ENCODE measurements around the gene DYNLL2. TPM values are rescaled to one million over a fixed set of nuclear protein-coding genes. Genes with fewer than 3 reads are reported as not detected.

The DYNLL2 gene
- polyA plus RNA-seq, 1 donor (not counting 4 experiments of a cell fraction or from before 2014, with no cell fraction given) = 21.5 TPM

DNA sequence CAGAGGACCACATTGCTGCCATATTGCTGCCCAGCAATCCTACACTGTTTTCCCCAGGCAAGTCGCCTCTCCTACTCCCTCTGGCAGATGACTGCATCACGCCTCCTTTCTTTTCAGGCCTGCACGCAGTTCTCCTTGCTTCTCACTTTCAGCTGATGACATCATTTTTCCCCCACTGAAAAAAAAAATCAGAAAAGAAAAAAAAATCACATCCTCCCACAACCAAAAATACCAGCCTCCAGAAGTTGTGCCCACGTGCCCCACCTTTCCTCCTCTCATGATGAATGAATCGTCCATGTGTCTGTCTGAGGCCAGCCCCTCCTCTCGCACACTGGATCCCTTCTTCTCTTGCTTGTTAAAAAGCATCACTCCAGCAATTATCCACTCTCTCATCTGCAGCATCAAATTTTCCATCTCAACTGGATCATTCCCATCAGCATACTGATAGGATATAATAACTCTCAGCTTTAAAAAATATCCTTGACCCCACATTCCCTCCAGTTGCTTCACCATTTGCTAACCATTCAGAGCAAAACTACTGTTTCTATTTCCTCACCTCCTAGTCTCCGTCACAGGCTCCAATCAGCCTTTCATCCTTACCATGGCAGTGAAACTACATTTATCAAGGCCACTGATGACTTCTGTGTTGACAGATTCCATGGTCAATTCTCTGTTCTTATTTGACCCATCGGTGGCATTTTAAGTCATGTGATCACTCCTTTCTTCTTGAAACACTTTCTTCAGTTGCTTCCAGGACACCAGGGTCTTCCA, 30.1 kb upstream of the DYNLL2 start:
- Histone ChIP-seq H3K9me1 (ENCODE audit: control insufficient read depth, extremely low read depth, insufficient read depth, low read length) (no peaks in the 10 kb centered on the region), H4K20me1 (ENCODE audit: control insufficient read depth, extremely low read depth, insufficient read depth, low read length) (no peaks in the 10 kb centered on the region), H3K9ac (ENCODE audit: control insufficient read depth, extremely low read depth, insufficient read depth, low read length) (no peak overlapping the region), H3K9me3 (ENCODE audit: control insufficient read depth, low read depth, low read length) (no peaks in the 10 kb centered on the region), H3K27me3 (ENCODE audit: control insufficient read depth, extremely low read depth, insufficient read depth, low read length) (peaks cover 4% of the 10 kb centered on the region), H3K27ac (ENCODE audit: control insufficient read depth, insufficient read depth, low read length) (no peak overlapping the region), H3K4me3 (ENCODE audit: control insufficient read depth in 2 of 3, extremely low read depth in 1 of 3, insufficient read depth in 2 of 3, low read depth in 1 of 3, low read length in 3 of 3) (no peak overlapping the region), H3K4me1 (ENCODE audit: control insufficient read depth, extremely low read depth, insufficient read depth, low read length) (no peaks in the 10 kb centered on the region), H3K36me3 (ENCODE audit: control insufficient read depth in 2 of 2, extremely low read depth in 1 of 2, insufficient read depth in 2 of 2, low read length in 2 of 2) (no peaks in the 10 kb centered on the region), H2AFZ (ENCODE audit: control insufficient read depth, low read length) (no peak overlapping the region), H3K79me2 (ENCODE audit: control insufficient read depth, insufficient read depth, low read length) (no peaks in the 10 kb centered on the region), H3K4me2 (ENCODE audit: control insufficient read depth, extremely low read depth, insufficient read depth, low read depth, low read length) (no peak overlapping the region)
- FAIRE-seq (no peak), DNase-seq (ENCODE audit: low read depth, low spot score) (no peak)
- dilution Hi-C loops (cut with MboI; ENCODE audit: extremely low pct_ligation_motif_present, low sequenced_read_pairs) = no loop called here
- no peak for TF ChIP-seq EZH2 (IDR thresholded peaks at IDR 0.05; ENCODE audit: low read length)
- no peak for TF ChIP-seq CTCF (optimal IDR thresholded peaks at IDR 0.05 in 1 of 3, IDR thresholded peaks at IDR 0.05 in 1 of 3, conservative IDR thresholded peaks at IDR 0.05 in 1 of 3; ENCODE audit: extremely low read depth in 1 of 3, insufficient read depth in 2 of 3, low read length in 3 of 3)

DNA sequence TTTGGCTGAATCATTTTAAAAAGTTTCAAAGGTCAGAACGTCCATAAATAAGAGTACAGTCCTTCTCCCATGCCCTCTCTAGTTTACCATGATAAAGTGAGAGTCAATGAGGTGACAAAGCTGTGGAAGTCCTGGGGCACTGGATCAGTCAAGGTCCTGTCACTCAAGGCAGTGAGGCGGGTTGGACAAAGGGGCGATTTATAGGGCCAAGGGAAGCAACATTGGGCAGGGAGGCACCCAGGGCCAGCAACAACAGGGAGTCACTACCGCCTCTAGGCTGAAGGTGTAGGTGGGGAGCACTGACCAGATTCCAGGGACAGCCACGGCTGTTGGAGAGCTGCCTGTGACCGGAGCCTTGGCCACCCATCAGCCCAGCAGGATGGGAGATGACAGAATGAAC, 28.6 kb upstream of the DYNLL2 start:
- H3K27ac ChIP-seq (ENCODE audit: control insufficient read depth, insufficient read depth, low read length) = no peak overlapping the region
- H3K4me1 ChIP-seq (ENCODE audit: control insufficient read depth, extremely low read depth, insufficient read depth, low read length) = no peaks in the 10 kb centered on the region
- TF ChIP-seq EZH2 (IDR thresholded peaks at IDR 0.05; ENCODE audit: low read length) (no peak), CTCF (optimal IDR thresholded peaks at IDR 0.05 in 1 of 3, IDR thresholded peaks at IDR 0.05 in 1 of 3, conservative IDR thresholded peaks at IDR 0.05 in 1 of 3; ENCODE audit: extremely low read depth in 1 of 3, insufficient read depth in 2 of 3, low read length in 3 of 3) (no peak)
- no peak overlapping the region for H3K4me3 ChIP-seq (ENCODE audit: control insufficient read depth in 2 of 3, extremely low read depth in 1 of 3, insufficient read depth in 2 of 3, low read depth in 1 of 3, low read length in 3 of 3)
- peaks cover 6% of the 10 kb centered on the region for H3K27me3 ChIP-seq (ENCODE audit: control insufficient read depth, extremely low read depth, insufficient read depth, low read length)
- dilution Hi-C loops (cut with MboI; ENCODE audit: extremely low pct_ligation_motif_present, low sequenced_read_pairs) = no loop called here
- H4K20me1 ChIP-seq (ENCODE audit: control insufficient read depth, extremely low read depth, insufficient read depth, low read length) = no peaks in the 10 kb centered on the region
- H3K9me3 ChIP-seq (ENCODE audit: control insufficient read depth, low read depth, low read length) = no peaks in the 10 kb centered on the region
- DNase-seq (ENCODE audit: low read depth, low spot score) (no peak), FAIRE-seq (no peak)
- H3K4me2 ChIP-seq (ENCODE audit: control insufficient read depth, extremely low read depth, insufficient read depth, low read depth, low read length) = no peak overlapping the region
- H3K36me3 ChIP-seq (ENCODE audit: control insufficient read depth in 2 of 2, extremely low read depth in 1 of 2, insufficient read depth in 2 of 2, low read length in 2 of 2) = no peaks in the 10 kb centered on the region
- H3K9ac ChIP-seq (ENCODE audit: control insufficient read depth, extremely low read depth, insufficient read depth, low read length) = no peak overlapping the region
- H3K79me2 ChIP-seq (ENCODE audit: control insufficient read depth, insufficient read depth, low read length) = no peaks in the 10 kb centered on the region
- no peak overlapping the region for H2AFZ ChIP-seq (ENCODE audit: control insufficient read depth, low read length)
- no peaks in the 10 kb centered on the region for H3K9me1 ChIP-seq (ENCODE audit: control insufficient read depth, extremely low read depth, insufficient read depth, low read length)

Measured in keratinocyte (primary cell).